ENCODE data around the gene ZNF423.

The ZNF423 gene

GRCh38 chr16:49649013-49649765 lies 206.7 kb downstream of the ZNF423 start:
- TF ChIP-seq CTCF (conservative IDR thresholded peaks at IDR 0.05): no peak
- H3K27ac ChIP-seq: no peak overlapping the region

GRCh38 chr16:49647673-49648072 lies 208.2 kb downstream of the ZNF423 start:
- no peak for TF ChIP-seq CTCF (conservative IDR thresholded peaks at IDR 0.05)
- no peak overlapping the region for H3K27ac ChIP-seq

GRCh38 chr16:49645263-49645662 lies 210.6 kb downstream of the ZNF423 start:
- H3K27ac ChIP-seq: no peak overlapping the region
- TF ChIP-seq CTCF (conservative IDR thresholded peaks at IDR 0.05): no peak

GRCh38 chr16:49644145-49644463 lies 211.8 kb downstream of the ZNF423 start:
- TF ChIP-seq CTCF (conservative IDR thresholded peaks at IDR 0.05): no peak
- no peak overlapping the region for H3K27ac ChIP-seq

GRCh38 chr16:49643429-49644144 lies 212.3 kb downstream of the ZNF423 start:
- H3K27ac ChIP-seq: no peak overlapping the region
- no peak for TF ChIP-seq CTCF (conservative IDR thresholded peaks at IDR 0.05)

- no peak overlapping the region for H3K27ac ChIP-seq
- TF ChIP-seq CTCF (conservative IDR thresholded peaks at IDR 0.05): no peak
Measured at GRCh38 chr16:49641250-49641649, 214.7 kb downstream of the ZNF423 start.

- H3K27ac ChIP-seq: no peak overlapping the region
- TF ChIP-seq CTCF (conservative IDR thresholded peaks at IDR 0.05): no peak
Measured at GRCh38 chr16:49640581-49640980, 215.3 kb downstream of the ZNF423 start.

Data from VCaP (cell line).